Measurements from ENCODE around the gene EXOC3L2.
A peak's percentile ranks its signal among the peaks of the same experiment; 100 is the strongest.

Gene EXOC3L2

GRCh38 chr19:45179072-45179891, 65.9 kb downstream of the EXOC3L2 start:
- peak; percentile 49 for DNase-seq

GRCh38 chr19:45178262-45179071, 66.7 kb downstream of the EXOC3L2 start, which contains the start of gene BLOC1S3:
BLOC1S3 (plus strand) TSS chr19:45178784; CDS start chr19:45179297, 513 bp downstream.
- DNase-seq: peak; percentile 100

DNA sequence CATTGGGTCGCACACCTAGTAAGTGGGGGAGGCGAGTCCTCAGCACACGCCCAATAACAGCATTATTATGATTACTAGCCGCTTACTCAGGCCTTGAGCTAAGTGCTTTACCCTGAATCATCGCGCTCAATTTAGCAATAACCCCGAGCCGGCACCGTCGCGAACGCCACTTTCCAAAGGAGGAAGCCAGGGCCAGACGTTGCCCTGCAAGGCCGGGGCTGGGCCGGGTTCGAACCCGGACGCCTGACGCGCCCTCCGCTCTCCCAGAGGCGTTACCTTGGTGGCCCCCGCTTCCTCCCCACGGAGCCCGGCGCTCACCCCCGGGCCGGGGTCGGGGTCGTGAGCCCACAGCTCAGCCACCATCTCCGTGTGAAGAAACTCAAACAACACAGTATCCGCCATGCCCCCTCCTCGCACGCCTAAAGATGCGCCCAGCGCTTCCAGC, 67.4 kb downstream of the EXOC3L2 start, which contains the start of gene TRAPPC6A:
Gene TRAPPC6A (minus strand): TSS at position 421 of the 445 bp plus-strand sequence. CDS start 19 bp downstream, at position 402.
- peak; percentile 95 for DNase-seq

DNA sequence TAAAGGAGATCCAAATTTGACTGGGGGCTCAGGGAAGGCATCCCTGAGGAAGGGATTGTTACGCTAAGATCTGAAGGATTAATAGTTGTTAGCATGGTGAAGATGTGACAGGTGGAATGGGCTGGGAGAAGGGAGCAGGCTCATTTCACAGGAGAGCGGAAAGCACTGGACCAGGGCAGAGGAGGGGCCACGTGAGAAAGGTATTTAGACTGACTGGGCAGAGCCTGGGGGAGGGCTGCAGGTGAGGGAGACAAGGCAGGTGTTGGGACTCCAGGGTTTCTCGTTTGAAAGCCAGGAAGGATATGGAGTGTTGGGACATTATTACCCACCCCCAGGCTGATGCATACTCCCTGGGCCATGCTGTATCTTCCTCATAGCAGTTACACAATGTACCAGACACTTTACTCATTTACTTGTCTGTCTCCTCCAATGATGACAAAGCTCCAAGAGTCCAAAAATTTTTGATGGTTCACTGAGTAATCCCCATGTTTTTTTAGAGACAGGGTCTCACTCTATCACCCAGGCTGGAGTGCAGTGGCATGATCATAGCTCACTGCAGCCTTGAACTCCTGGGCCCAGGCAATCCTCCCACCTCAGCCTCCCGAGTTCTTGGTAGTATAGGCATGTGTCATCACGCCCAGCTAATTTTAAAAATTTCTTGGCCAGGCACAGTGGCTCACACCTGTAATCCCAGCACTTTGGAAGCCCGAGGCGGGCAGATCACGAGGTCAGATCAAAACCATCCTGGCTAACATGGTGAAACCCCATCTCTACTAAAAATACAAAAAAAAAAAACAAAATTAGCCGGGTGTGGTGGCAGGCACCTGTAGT, 69.5 kb downstream of the EXOC3L2 start:
- peak; percentile 81 for DNase-seq

DNA sequence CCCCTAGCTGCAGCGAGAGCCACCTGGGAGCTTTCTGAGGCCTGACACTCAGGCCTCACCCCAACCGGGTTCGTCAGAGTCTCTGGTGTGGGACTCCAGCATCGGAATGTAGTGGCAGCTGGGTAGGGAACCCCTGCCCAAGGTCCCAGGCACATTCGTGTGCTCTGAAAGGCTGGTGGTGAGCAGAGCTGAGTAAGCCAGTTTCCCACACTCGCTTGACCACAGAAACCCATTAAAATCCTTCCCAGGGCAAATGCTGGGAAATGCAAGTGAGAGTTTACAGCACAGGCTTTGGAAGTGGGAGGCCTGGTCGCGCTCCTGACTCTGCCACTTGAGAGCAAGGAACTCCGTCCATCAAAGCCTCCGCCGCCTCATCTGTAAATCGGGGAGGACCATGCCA, 71.4 kb downstream of the EXOC3L2 start:
- DNase-seq: no peak

DNA sequence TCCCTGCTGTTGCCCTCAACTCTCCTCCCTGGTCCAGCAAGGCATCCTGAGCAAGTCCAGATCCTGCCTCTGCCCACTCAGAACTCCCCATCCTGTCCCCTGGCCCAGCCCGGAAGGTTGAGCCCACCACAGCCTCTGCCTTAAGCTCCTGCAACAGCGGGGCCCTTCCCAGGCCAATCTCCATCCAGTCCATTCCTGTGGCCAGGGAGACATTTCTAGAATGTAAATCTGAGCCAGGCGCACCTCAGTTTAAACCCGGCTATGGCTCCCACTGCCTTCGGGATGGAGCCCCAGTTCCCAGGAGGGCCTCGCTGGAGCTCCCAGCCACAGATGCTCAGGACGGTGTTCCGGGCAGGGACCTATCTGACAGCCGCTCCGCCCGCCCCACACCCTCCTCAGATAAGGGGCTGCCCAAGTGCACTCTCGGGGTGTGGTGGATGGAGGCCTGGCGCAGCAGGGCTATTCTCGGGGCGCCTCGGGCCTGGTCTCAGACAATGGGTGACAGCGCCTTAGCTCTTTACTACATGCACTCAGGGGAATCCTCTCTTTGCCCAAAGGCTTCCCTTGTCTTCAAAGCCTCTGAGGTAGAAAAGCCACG, 72.5 kb downstream of the EXOC3L2 start:
- DNase-seq: no peak

DNA sequence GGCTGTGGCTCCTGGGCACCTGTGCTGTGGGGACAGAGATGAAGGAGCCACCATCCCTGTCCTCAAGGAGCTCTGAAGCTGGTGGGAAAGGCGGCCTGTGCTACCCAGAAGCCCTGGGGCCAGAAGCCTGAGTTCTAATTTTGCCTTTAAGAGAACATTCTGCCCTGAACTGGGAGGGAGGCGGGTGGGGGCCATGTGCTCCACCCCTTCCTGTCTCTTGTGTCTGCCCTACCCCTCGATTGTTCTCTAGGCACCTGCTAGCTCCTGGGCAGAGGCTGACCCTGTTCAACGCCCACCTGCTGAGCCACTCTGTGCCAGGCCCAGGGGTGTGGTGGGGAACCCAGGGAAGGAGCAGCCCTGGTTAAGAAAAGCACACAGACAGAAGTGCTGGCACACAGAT, 73.0 kb downstream of the EXOC3L2 start:
- DNase-seq: no peak

DNA sequence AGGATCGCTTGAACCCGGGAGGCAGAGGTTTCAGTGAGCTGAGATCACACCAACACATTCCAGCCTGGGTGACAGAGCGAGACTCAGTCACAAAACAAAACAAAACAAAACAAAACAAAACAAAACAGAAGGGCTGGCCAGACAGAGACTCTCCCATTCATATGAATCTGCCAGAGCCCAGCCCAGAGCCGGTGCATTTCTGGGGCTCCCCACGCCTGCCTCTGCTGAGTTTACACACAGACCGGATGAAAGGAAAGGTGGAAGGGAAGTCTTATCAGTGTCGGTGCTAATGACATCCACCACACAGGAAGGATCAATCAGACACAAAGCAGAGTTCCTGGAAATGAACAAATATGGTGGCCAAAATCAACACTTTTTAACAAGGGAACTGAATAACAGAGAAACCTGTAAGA, 74.0 kb downstream of the EXOC3L2 start:
- DNase-seq: no peak

DNA sequence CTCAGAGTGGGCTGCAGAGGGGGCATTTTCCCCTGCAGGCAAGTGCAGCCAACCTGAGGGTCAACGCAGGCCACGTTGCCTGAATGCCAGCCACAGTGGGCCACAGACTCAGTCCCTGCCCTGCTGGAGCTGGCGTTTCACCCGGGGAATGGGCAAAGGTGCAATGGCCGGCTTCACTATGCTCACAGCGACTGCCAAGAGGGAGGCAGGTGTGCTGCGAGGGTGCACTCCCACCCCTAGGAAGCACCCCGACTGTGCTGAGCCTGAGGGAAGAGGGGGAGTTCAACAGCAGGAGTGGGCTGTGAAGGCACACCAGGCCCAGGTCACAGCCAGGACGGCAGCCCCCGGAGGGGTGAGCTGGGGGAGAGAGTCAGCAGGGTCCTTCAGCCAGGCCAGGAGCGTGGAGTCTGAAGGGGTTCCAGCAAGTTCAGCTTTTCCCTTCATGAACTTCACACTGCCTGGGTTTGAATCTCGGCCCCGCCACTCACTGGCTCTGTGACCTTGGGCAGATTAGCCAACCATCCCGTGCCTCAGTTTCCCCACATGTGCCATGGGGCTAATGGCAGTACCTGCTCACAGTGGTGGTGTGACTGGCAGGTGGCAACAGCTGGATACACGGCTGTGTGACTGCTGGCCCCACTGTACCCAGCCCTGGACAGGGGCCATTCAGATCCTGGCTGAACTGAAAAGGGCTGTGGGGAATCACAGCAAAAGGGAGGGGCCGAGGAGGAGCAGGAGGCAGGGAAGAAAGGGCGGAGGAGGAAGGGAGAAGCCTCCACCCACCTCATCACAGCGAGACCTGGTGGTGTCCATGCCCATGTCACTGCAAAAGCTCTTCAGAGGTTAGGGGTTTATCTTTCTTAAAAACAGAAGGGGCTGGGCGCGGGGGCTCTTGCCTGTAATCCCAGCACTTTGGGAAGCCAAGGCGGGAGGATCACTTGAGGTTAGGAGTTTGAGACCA, 74.8 kb downstream of the EXOC3L2 start:
- no peak for DNase-seq

DNA sequence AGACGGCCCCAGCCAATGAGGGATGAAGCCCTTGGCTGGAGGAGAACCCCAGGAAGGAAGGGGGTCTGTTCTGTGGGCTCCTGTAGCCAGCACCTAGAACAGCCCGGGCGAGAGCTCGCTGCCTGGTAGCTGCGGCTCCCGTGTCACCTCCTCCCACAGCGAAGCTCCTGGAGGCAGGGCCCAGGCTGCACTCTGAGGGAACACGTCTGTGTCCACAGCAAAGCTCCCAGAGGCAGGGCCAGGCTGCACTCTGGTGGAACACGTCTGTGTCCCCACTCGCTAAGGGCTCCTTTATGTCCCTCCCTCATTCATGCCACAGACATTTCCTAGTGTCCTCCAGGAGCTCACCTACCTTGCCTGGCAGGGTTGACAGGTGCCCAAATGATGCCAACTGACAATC, 75.6 kb downstream of the EXOC3L2 start:
- no peak for DNase-seq

- no peak for DNase-seq
Observed at GRCh38 chr19:45168767-45169351, 76.3 kb downstream of the EXOC3L2 start.

- no peak for DNase-seq
Observed at GRCh38 chr19:45166723-45167252, 78.4 kb downstream of the EXOC3L2 start.

- peak; percentile 95 for DNase-seq
Observed at GRCh38 chr19:45164577-45165335, 80.5 kb downstream of the EXOC3L2 start.

DNA sequence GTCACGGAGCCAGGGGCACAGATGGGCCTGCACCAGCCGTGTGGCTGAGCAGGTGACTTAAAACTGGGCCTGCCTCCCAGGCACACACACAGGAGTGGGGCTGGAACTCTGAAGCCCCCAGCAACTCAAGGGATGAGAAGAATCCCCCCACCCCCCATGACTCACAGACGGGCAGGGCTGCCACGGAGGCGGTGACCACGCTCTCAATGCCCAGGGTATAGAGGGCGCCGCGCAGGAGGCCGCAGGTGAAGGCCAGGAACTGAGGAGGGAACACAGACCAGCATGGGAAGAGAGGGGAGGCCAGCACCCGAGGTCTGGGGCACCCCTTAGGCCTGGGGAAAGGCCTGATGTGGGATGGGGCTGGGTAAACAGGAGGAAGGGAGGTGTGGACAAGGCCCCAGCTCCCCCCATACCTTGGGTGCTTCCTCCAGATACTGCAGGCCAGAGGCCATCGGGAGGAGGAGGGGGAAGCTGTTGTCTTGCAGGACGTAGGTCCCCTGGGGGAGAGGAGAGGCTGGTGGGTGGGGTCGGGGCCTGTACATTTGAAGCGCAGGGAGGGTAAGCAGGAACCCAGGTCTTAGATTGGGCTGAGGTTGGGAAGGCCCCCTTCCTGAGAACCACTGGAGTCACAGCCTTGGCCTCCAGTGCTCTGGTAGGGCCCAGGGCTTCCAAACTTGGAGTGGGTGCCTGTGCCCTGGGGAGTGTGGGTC, 81.3 kb downstream of the EXOC3L2 start:
- no peak for DNase-seq

DNA sequence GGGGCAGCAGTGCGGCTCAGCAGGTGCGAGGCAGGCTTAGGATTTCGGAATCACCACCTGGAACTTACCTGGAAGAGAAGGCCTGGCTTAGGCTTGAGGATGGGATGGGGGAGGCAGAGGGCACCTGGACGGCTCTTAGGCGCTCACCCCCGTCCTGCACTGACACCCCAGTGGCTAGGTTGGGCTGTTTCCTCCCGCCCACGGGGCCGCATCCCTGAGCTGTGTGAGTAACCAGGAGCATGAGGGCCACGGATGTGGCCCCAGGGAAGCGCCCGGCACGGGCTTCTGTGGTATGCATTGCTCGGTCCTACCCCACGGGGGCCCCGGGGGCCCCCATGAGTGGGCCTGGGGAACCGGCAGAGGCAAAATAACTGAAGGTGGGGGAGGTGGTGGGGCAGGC, 82.1 kb downstream of the EXOC3L2 start:
- DNase-seq: no peak

GRCh38 chr19:45162608-45163143, 82.5 kb downstream of the EXOC3L2 start:
- no peak for DNase-seq

All from inflammatory macrophage treated with lipopolysaccharide for 4 hours (primary cell).